Right atrium auricular region (tissue), 2 donors: ENCODE data around the gene SCYL1. TPM values are rescaled to one million over a fixed set of nuclear protein-coding genes. Genes with fewer than 3 reads are reported as not detected.

Experiments
- DNase-seq: peaks from one replicate; pipeline ENCODE4 v3.0.0-alpha.2; 2019; ENCODE audit warnings: low spot score
- H3K27ac ChIP-seq, 2 donors: fragments of 200-600 bp; sonication (generic); 1 replicate in 1 of 2; 2 replicates in 1 of 2; pipeline ENCODE4 v1.5.1; 2016 to 2019
- H3K27me3 ChIP-seq, 2 donors: fragments of 200-600 bp; sonication (generic); one replicate each; pipeline versions ENCODE4 v1.5.1 to v1.6.0; 2017 to 2019
- H3K36me3 ChIP-seq: fragments of 200-600 bp; sonication (generic); one replicate; pipeline ENCODE4 v1.5.1; 2016
- H3K4me1 ChIP-seq, 2 donors: fragments of 200-600 bp; sonication (generic); one replicate each; pipeline versions ENCODE4 v1.5.1 to v1.6.0; 2017 to 2019
- H3K4me3 ChIP-seq, 2 donors: fragments of 200-600 bp; sonication (generic); 1 replicate in 1 of 2; 2 replicates in 1 of 2; pipeline ENCODE4 v1.5.1; 2017 to 2019; ENCODE audit warnings: mild to moderate bottlenecking in 1 of 2, moderate library complexity in 1 of 2
- H3K9me3 ChIP-seq, 2 donors: fragments of 200-600 bp; sonication (generic); one replicate each; pipeline ENCODE4 v1.5.1; 2019
- CTCF ChIP-seq, 2 donors: fragments of 200-600 bp; sonication (generic); IDR thresholded peaks; one replicate each; pipeline ENCODE4 v1.5.1; 2019; ENCODE audit warnings: antibody characterized with exemption in 2 of 2
- total RNA-seq, 2 donors: library from RNA; depleted of rRNA; stranded (reverse); fragments of >200 nt; gene quantifications; one replicate each; pipeline ENCODE4 v1.1.0, GENCODE V29; 2016

Gene SCYL1
- total RNA-seq, 2 donors from 2014 or later, result 71.8 to 89.7 TPM

GRCh38 chr11:65488273-65489034 lies 36.4 kb upstream of the SCYL1 start:
- Histone ChIP-seq H3K27ac (peak overlapping the region; percentile 95 to 100), H3K4me1 (peaks cover 0 to 84% of the 10 kb centered on the region in 2 donors), H3K27me3 (no peaks in the 10 kb centered on the region), H3K4me3 (peak overlapping the region in 1 of 2 donors; percentile 12), H3K9me3 (no peaks in the 10 kb centered on the region), H3K36me3 (no peaks in the 10 kb centered on the region)
- TF ChIP-seq CTCF (IDR thresholded peaks at IDR 0.05), result no peak
- DNase-seq, result no peak

- peaks cover 0 to 91% of the 10 kb centered on the region in 2 donors for H3K4me1 ChIP-seq
- H3K4me3 ChIP-seq, result peak overlapping the region in 1 of 2 donors; percentile 7
Observed at GRCh38 chr11:65489035-65489705, 35.7 kb upstream of the SCYL1 start.

GRCh38 chr11:65489706-65490320 lies 35.1 kb upstream of the SCYL1 start:
- no peaks in the 10 kb centered on the region for H3K36me3 ChIP-seq
- no peaks in the 10 kb centered on the region for H3K27me3 ChIP-seq
- no peaks in the 10 kb centered on the region for H3K9me3 ChIP-seq
- H3K4me1 ChIP-seq, result peaks cover 0 to 97% of the 10 kb centered on the region in 2 donors
- DNase-seq, result no peak
- peak overlapping the region in 1 of 2 donors; percentile 7 for H3K4me3 ChIP-seq
- H3K27ac ChIP-seq, result peak overlapping the region; percentile 95 to 100
- TF ChIP-seq CTCF (IDR thresholded peaks at IDR 0.05), result no peak

More at GRCh38 chr11:65489035-65489705, 35.7 kb upstream of the SCYL1 start:
- Histone ChIP-seq H3K27me3 (no peaks in the 10 kb centered on the region), H3K36me3 (no peaks in the 10 kb centered on the region), H3K27ac (peak overlapping the region; percentile 95 to 100), H3K9me3 (no peaks in the 10 kb centered on the region)
- DNase-seq, result no peak
- TF ChIP-seq CTCF (IDR thresholded peaks at IDR 0.05), result no peak

GRCh38 chr11:65491163-65491465 lies 33.8 kb upstream of the SCYL1 start:
- Histone ChIP-seq H3K9me3 (no peaks in the 10 kb centered on the region), H3K4me3 (no peak overlapping the region), H3K36me3 (no peaks in the 10 kb centered on the region), H3K27ac (peak overlapping the region; percentile 95 to 100), H3K4me1 (peaks cover 0 to 98% of the 10 kb centered on the region in 2 donors), H3K27me3 (no peaks in the 10 kb centered on the region)
- no peak for DNase-seq
- TF ChIP-seq CTCF (IDR thresholded peaks at IDR 0.05), result no peak

GRCh38 chr11:65491614-65492386 lies 33.1 kb upstream of the SCYL1 start:
- Histone ChIP-seq H3K4me1 (peaks cover 0 to 98% of the 10 kb centered on the region in 2 donors), H3K27me3 (no peaks in the 10 kb centered on the region), H3K4me3 (no peak overlapping the region), H3K27ac (peak overlapping the region; percentile 95 to 100), H3K36me3 (no peaks in the 10 kb centered on the region), H3K9me3 (no peaks in the 10 kb centered on the region)
- peak; percentile 97 for DNase-seq
- TF ChIP-seq CTCF (IDR thresholded peaks at IDR 0.05), result no peak
